ENCODE measurements around the gene UGT1A4. TPM values are rescaled to one million over a fixed set of nuclear protein-coding genes. Genes with fewer than 3 reads are reported as not detected.
"Not testable (repeated sequence)": the region's sequence is repeated elsewhere in the genome, so short reads cannot be mapped to it uniquely, and the experiment has no call there.

Gene UGT1A4
- total and polyA plus RNA-seq, 10 of the 15 experiments (the other 5 are each of a cell fraction or from before 2014, with no cell fraction given): not detected

DNA sequence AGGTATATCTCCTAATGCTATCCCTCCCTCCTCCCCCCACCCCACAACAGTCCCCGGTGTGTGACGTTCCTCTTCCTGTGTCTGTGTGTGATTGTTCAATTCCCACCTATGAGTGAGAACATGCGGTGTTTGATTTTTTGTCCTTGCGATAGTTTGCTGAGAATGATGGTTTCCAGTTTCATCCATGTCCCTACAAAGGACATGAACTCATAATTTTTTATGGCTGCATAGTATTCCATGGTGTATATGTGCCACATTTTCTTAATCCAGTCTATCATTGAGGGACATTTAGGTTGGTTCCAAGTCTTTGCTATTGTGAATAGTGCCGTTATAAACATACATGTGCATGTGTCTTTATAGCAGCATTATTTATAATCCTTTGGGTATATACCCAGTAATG is 17.7 kb upstream of the UGT1A4 start:
- H3K9me3 ChIP-seq (replicated peaks; ENCODE audit: control insufficient read depth, insufficient read depth, low read length); H3K27me3 ChIP-seq (replicated peaks in 1 of 2; ENCODE audit: control insufficient read depth in 2 of 2, insufficient read depth in 2 of 2, low read length in 1 of 2); ATAC-seq; intact Hi-C loops (cut with micrococcal nuclease; ENCODE audit: unreplicated experiment); H3K4me2 ChIP-seq (ENCODE audit: control insufficient read depth, insufficient read depth); CTCF ChIA-PET; H3K9ac ChIP-seq (ENCODE audit: control insufficient read depth, insufficient read depth, low read length); DNase-seq (ENCODE audit: low read depth, low spot score); BruUV-seq (replicated peaks); H3K4me3 ChIP-seq; POLR2A ChIA-PET; H3K36me3 ChIP-seq (ENCODE audit: control insufficient read depth in 2 of 2, insufficient read depth in 2 of 2, low read length in 1 of 2); H2AFZ ChIP-seq (ENCODE audit: control insufficient read depth, low read depth, low read length); H3K4me1 ChIP-seq (ENCODE audit: control insufficient read depth, insufficient read depth, low read length); H3K27ac ChIP-seq (ENCODE audit: control insufficient read depth, insufficient read depth); FAIRE-seq; RAD21 ChIA-PET (ENCODE audit: unreplicated experiment); in situ Hi-C loops (cut with MboI); H3K79me2 ChIP-seq (ENCODE audit: control insufficient read depth, insufficient read depth, low read length); SMC1A ChIA-PET (ENCODE audit: uncharacterized antibody, unreplicated experiment); H4K20me1 ChIP-seq (ENCODE audit: control insufficient read depth, insufficient read depth): not testable (repeated sequence)
- whole genome bisulfite sequencing (ENCODE audit: insufficient coverage, insufficient replicate concordance, low lambda C conversion rate, missing lambda C conversion rate): 86% methylated on average over 5 of the region's 5 CpGs

DNA sequence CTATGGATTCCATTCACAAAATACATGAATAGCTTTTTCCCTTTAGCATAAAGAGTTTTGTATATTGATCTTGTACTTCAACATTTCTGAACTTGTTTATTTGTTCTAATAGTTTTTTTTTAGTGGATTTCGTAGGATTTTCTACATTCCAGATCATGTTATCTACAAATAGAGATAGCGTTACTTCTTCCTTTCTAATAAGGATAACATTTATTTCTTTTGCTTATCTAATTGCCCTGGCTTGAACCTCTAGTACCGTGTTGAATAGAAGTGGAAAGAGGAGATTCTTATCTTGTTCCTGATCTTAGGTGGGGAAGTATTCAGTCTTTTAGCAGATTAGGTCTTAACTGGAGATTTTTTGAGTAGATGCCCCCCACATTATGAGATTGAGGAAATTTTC is 16.3 kb upstream of the UGT1A4 start:
- intact Hi-C loops (cut with micrococcal nuclease; ENCODE audit: unreplicated experiment) (no loop called here), in situ Hi-C loops (cut with MboI) (no loop called here)
- Histone ChIP-seq H3K4me1 (ENCODE audit: control insufficient read depth, insufficient read depth, low read length) (no peaks in the 10 kb centered on the region), H3K4me2 (ENCODE audit: control insufficient read depth, insufficient read depth) (no peak overlapping the region), H3K9ac (ENCODE audit: control insufficient read depth, insufficient read depth, low read length) (no peak overlapping the region), H3K27ac (ENCODE audit: control insufficient read depth, insufficient read depth) (no peak overlapping the region), H3K4me3 (no peak overlapping the region), H3K9me3 (replicated peaks; ENCODE audit: control insufficient read depth, insufficient read depth, low read length) (no peaks in the 10 kb centered on the region), H3K79me2 (ENCODE audit: control insufficient read depth, insufficient read depth, low read length) (no peaks in the 10 kb centered on the region), H3K36me3 (ENCODE audit: control insufficient read depth in 2 of 2, insufficient read depth in 2 of 2, low read length in 1 of 2) (no peaks in the 10 kb centered on the region), H3K27me3 (replicated peaks in 1 of 2; ENCODE audit: control insufficient read depth in 2 of 2, insufficient read depth in 2 of 2, low read length in 1 of 2) (no peaks in the 10 kb centered on the region), H4K20me1 (ENCODE audit: control insufficient read depth, insufficient read depth) (no peaks in the 10 kb centered on the region), H2AFZ (ENCODE audit: control insufficient read depth, low read depth, low read length) (no peak overlapping the region)
- 35% methylated on average over 3 of the region's 3 CpGs for WGBS (ENCODE audit: insufficient coverage, insufficient replicate concordance, low lambda C conversion rate, missing lambda C conversion rate)
- BruUV-seq (replicated peaks): no TSS peak
- DNase-seq (ENCODE audit: low read depth, low spot score): no peak
- ChIA-PET POLR2A (no interaction called here), CTCF (no interaction called here), RAD21 (ENCODE audit: unreplicated experiment) (no interaction called here), SMC1A (ENCODE audit: uncharacterized antibody, unreplicated experiment) (no interaction called here)
- no peak for ATAC-seq
- FAIRE-seq: no peak
- TF ChIP-seq NR2C1 (IDR thresholded peaks at IDR 0.05) (no peak), EED (IDR thresholded peaks at IDR 0.05; ENCODE audit: low read depth) (no peak), KDM1A (IDR thresholded peaks at IDR 0.05; ENCODE audit: borderline replicate concordance) (no peak), ETV6 (conservative IDR thresholded peaks at IDR 0.05 in 1 of 2, IDR thresholded peaks at IDR 0.05 in 1 of 2; ENCODE audit: borderline replicate concordance in 1 of 2, low read depth in 1 of 2) (no peak), SRF (IDR thresholded peaks at IDR 0.05; ENCODE audit: low read depth in 2 of 2, low read length in 2 of 2) (no peak), ZNF24 (IDR thresholded peaks at IDR 0.05) (no peak), ZNF274 (IDR thresholded peaks at IDR 0.05; ENCODE audit: insufficient read depth, insufficient read length) (no peak), ZNF622 (IDR thresholded peaks at IDR 0.05) (no peak), RAD51 (IDR thresholded peaks at IDR 0.05) (no peak)
- TF ChIP-seq, protein P1, sequence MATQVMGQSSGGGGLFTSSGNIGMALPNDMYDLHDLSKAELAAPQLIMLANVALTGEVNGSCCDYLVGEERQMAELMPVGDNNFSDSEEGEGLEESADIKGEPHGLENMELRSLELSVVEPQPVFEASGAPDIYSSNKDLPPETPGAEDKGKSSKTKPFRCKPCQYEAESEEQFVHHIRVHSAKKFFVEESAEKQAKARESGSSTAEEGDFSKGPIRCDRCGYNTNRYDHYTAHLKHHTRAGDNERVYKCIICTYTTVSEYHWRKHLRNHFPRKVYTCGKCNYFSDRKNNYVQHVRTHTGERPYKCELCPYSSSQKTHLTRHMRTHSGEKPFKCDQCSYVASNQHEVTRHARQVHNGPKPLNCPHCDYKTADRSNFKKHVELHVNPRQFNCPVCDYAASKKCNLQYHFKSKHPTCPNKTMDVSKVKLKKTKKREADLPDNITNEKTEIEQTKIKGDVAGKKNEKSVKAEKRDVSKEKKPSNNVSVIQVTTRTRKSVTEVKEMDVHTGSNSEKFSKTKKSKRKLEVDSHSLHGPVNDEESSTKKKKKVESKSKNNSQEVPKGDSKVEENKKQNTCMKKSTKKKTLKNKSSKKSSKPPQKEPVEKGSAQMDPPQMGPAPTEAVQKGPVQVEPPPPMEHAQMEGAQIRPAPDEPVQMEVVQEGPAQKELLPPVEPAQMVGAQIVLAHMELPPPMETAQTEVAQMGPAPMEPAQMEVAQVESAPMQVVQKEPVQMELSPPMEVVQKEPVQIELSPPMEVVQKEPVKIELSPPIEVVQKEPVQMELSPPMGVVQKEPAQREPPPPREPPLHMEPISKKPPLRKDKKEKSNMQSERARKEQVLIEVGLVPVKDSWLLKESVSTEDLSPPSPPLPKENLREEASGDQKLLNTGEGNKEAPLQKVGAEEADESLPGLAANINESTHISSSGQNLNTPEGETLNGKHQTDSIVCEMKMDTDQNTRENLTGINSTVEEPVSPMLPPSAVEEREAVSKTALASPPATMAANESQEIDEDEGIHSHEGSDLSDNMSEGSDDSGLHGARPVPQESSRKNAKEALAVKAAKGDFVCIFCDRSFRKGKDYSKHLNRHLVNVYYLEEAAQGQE (IDR thresholded peaks at IDR 0.05; ENCODE audit: low read depth, low read length): no peak
- TF ChIP-seq, protein P2, sequence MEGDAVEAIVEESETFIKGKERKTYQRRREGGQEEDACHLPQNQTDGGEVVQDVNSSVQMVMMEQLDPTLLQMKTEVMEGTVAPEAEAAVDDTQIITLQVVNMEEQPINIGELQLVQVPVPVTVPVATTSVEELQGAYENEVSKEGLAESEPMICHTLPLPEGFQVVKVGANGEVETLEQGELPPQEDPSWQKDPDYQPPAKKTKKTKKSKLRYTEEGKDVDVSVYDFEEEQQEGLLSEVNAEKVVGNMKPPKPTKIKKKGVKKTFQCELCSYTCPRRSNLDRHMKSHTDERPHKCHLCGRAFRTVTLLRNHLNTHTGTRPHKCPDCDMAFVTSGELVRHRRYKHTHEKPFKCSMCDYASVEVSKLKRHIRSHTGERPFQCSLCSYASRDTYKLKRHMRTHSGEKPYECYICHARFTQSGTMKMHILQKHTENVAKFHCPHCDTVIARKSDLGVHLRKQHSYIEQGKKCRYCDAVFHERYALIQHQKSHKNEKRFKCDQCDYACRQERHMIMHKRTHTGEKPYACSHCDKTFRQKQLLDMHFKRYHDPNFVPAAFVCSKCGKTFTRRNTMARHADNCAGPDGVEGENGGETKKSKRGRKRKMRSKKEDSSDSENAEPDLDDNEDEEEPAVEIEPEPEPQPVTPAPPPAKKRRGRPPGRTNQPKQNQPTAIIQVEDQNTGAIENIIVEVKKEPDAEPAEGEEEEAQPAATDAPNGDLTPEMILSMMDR (IDR thresholded peaks at IDR 0.05 in 2 of 3, conservative IDR thresholded peaks at IDR 0.05 in 1 of 3; ENCODE audit: control insufficient read depth in 2 of 3, extremely low read depth in 1 of 3, insufficient read depth in 1 of 3, low read depth in 3 of 3, low read length in 3 of 3): no peak
- TF ChIP-seq, protein P3, sequence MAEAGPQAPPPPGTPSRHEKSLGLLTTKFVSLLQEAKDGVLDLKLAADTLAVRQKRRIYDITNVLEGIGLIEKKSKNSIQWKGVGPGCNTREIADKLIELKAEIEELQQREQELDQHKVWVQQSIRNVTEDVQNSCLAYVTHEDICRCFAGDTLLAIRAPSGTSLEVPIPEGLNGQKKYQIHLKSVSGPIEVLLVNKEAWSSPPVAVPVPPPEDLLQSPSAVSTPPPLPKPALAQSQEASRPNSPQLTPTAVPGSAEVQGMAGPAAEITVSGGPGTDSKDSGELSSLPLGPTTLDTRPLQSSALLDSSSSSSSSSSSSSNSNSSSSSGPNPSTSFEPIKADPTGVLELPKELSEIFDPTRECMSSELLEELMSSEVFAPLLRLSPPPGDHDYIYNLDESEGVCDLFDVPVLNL (IDR thresholded peaks at IDR 0.05; ENCODE audit: low read depth, low read length): no peak

Measured in GM12878 (cell line).